HG03135 (cell line): ENCODE data around the gene C2orf81.
A peak's percentile ranks its signal among the peaks of the same experiment; 100 is the strongest.
"Not testable (repeated sequence)": the region's sequence is repeated elsewhere in the genome, so short reads cannot be mapped to it uniquely, and the experiment has no call there.

ENCODE experiments used
- ATAC-seq: cut with Tn5 transposase; IDR thresholded peaks from one replicate; pipeline ENCODE4 v1.9.1; 2021; ENCODE audit warnings: mild to moderate bottlenecking, moderate library complexity; ENCODE audit not compliant: unreplicated experiment

C2orf81 gene

DNA sequence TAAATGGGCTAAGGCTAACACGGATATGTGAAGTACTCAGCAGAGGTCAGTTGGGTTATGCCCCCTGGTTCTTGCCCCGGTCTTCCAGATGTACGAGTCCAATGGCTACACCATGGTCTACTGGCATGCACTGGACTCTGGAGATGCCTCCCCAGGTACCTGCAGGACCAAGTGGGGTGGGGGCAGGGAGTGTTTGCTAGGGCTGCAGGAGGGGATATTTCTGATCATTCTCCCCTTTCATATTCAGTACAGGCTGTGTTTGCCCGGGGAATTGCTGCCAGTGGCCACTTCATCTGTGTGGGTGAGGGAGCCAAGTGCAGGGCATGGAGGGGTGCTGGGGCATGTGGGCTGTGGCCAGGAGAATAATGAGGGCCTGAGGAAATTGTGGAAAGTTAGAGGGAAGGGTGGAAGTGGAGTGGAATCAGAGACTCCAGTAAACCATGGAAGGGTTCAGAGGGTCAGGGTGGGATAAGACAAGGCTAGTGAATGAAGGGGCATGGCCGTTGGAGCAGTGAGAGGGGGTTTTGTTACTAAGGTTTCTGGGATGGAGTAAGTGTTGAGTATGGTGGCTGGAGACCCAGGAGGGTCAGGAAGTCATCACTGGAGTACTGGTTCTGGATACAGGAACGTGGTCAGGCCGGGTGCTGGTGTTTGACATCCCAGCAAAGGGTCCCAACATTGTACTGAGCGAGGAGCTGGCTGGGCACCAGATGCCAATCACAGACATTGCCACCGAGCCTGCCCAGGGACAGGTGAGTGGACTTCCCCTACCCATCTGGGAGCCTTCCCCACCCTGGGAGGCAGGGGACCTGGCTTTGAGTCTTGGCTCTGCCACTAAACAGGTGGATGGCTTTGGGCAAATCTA, 2.0 kb upstream of the C2orf81 start:
- no peak for ATAC-seq

DNA sequence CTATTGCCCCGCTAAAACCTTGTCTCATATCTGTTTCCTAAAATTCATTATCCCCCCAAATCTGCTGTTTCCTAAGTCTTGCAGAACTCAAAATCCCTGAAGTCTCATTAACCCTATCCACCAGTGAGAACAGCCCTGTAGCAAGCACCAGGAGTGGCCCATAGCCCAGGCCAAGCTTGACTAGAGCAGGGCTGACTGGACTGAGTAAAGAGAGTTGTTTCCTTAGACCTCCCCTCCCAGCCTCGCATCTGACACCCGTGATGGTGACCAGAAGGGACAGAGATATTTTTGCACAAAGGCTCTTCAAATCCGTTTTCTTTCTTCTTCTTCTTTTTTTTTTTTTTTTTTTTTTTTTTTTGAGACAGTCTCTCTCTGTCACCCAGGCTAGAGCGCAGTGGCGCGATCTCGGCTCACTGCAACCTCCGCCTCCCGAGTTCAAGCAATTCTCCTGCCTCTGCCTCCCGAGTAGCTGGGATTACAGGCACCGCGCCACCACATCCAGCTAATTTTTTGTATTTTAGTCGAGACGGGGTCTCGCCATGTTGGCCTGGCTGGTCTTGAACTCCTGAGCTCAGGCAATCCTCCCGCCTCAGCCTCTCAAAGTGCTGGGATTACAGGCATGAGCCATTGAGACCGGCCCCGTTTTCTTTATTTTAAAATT, 846 bp downstream of the C2orf81 start:
- not testable (repeated sequence) for ATAC-seq

DNA sequence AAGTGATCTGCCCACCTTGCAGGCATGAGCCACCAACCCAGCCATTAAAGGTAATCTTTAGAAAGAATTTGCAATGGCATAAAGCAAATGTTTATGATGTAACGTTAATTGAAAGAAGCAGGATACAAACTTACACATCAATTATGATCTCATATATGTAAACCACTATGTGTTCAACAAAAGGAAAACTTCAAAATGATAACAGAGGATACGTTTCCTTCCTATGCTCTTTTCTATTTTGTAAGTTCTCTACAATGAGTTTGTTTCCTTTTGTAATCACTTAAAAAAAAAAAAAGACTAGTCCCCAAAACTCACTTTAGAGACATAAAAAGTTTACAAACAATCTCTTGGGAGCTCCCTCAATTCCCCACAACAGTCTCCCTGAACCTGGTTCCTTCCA, 1.4 kb downstream of the C2orf81 start:
- no peak for ATAC-seq

DNA sequence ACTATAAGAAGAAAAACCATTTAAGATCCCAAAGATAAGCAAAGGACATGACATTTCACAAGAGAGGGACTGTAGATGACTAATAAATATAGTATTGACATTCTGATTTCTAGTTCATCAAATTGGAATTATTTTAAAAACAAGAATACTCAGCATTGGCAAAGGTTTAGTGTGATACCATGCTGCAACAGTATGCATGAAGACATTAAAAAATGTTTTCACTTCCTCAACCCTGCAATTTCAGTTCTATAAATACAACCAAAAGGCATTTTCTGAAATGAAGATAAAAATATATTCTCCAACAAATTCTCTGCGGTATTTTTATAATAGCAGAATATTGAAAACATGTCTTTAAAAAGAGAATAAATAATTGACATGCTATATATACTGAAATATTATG, 2.1 kb downstream of the C2orf81 start:
- ATAC-seq: no peak

DNA sequence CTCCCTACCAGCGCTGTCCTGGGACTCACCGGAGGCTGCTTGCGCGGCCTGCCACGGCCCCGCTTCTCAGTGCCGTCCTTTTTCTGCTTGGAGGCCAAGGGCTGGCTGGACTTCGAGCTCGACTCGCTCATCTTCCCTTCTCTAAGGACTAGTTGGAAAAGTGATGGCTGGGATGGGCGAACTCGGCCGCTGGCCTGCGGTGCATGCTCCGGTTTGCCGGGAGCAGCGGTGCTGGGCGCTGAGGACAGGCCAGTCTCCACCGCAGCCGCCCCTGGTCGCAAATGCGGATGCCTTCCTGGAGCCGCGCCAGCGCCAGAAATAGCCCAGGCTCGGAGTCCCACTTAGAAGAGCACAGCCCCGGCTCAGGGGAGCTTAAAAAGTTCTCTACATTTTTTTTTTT, 3.1 kb downstream of the C2orf81 start:
- no peak for ATAC-seq

DNA sequence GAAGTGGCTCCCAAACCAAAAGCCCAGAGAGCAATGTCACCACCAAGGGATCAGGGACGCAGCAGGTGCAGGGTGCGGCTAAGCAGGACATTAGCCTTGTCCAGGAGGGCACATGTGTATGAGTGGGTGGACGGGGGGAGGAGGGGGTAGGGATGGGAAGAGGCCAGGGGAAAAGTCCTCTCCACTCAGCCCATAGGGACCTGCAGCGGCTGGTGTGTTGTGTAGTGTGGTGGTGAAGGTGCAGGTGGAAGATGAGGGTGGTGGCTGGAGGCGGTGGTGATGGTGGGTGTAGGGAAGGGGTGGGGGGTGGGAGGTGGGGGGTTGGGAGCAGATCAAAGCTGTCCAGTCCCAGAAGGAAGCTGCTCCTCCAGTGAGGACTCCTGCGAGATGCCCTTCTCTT, 3.7 kb downstream of the C2orf81 start:
- ATAC-seq: no peak

DNA sequence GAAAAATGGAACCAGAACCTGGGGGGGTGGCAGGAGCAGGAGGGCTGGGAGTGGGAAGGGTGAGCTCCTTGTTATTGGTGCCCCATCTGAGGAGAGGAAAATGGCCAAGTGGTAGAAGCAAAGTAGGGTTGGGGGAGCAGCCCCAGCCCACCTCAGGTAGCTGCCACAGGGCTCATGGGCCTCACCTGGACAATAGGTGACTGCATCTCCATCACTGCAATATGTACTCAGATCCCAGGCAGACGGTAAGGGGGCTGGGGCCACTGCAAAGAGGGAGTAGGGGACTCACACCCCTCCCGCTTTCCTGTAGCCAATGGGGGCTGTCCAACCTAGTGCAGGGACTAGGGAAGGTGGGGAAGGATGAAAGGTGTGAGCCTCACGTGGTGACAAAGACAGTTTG, 4.2 kb downstream of the C2orf81 start:
- no peak for ATAC-seq

DNA sequence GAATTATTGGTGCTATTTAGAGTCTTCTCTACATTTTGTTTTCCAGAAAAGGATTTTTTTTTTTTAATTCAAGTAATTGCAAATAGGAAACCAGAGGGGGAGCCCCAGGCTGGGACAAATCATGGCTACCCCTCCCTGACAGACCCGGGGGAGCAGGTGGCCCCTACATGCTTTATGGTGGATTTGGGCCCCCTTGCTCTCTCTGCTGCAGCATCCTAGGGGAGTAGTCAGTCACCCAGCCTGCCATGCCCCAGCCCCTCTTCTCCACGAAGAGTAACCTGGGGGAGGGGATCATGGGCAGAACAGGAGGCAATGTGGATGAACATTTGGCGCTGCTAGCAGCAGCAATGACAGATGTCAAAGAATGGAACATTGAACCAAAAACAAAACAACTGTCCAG, 4.6 kb downstream of the C2orf81 start:
- ATAC-seq: no peak

DNA sequence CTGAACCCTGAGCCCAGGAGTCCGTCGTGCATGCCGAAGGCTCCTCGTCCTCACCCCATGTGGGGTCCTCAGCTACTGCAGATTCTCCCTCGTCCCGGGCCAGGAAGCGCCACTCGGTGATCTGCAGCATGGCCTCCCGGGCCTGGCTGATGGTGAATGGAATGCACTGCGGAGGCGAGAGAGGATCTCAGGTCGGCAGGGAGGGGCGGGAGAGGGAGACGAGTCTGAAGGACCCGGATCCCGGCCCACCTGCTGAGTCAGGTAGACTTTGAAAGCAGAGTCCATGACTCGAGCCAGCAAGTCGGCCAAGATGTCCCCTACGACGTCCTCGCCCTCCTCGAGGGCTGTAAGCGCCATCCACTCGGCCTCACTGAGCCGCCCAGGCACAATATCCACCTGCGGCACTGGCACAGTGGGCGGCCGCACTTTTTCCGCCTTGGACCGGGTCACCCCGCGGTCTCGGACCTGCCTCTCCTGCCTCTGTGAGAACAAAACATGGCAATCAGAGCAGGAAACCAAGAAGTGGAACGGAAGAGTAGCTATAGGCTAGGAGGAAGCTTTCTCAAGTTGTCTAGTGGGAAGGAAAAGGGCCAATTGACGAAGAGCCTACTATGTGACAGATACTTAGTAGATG, 5.5 kb downstream of the C2orf81 start:
- ATAC-seq: no peak

DNA sequence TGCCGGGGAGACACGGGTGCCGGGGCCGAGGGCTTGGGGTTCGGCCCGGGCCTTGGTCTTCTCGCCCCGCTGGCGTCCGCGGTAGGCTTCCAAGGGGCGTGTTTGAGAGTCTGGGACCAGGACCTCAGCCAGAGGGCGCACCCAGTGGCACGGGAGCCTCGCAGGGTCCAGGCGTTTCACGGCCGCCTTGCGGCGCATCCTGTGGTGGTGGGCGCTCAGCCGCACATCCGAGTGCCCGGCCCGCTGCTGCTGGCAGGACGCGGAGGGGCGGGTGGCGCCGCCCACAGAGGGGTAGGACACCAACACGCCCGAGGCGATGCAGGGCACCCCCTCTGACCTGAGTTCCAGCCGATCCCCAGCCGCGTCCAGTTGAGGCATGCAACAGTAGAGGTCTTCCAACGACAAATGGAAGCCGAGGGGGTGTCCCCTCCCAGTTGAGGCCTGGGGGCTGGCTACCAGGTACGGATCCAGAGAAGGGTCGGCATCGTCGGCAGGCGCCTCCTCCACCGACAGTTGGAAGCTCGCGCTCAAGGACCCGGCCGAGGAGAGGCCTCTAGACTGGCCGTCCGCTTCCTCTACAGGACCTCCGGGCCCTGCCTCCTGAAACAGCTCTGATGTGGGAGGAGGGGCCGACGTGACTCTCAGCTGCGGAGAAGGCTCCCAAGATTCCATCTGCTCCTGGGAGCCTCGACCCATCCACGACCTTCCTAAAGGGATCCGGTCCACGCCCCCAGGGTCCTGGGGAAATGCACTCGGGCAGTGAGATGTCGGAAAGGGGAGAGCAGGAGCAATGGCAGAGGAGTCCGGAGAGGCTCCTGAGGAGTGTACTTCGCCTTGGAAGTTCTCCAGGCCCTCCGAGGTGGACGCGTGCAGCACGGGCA, 6.3 kb downstream of the C2orf81 start:
- no peak for ATAC-seq

DNA sequence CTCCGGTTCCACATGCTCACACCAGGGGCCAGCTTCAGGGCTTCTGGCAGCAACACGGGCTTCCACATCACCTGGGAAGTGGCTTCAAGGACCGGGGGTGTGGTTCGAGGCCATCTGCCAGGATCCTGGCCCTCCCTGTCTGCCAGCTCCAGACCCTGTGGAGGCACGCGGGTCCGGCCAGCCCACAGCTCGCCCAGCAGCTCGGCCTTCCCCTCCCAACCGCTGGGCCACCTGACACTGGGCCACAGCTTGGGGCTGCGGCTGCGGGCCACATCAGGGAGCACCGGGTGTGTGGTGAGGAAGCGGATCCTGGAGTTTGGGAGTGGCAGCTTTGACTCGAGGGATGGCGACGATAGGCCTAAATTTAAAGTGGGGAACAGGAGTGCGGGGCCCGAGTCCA, 7.0 kb downstream of the C2orf81 start:
- no peak for ATAC-seq

DNA sequence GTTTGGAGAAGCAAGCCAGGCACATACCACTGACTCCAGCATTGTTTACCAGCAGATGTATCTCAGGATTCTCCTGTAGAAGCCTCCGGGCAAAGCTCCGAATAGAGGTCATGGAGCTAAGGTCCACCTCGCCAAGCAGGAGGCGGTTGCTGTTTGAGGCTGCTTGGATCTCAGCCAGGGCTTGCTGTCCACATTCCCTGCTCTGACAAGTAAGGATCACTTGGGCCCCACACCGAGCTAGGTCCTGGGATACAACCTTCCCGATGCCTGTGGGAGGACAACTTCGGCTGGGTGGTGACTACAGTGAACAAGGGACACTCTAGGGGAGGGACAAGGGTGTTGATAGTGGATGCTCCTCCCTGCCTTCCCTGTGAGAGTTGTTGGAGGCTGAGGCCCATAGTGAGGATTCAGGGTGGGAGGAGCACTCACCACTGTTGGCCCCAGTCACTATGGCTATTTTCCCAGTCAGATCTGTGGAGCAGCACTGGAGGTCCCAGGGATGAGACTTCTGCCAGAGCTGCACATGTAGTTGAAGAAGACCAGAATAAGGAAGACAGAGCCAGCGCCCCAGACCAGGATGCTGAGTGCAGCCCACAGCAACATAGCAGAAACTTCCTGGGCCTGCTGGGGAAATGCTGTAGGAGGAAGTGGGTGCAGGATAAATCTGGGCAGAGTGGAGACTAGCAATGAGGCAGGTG, 8.3 kb downstream of the C2orf81 start:
- ATAC-seq: no peak

DNA sequence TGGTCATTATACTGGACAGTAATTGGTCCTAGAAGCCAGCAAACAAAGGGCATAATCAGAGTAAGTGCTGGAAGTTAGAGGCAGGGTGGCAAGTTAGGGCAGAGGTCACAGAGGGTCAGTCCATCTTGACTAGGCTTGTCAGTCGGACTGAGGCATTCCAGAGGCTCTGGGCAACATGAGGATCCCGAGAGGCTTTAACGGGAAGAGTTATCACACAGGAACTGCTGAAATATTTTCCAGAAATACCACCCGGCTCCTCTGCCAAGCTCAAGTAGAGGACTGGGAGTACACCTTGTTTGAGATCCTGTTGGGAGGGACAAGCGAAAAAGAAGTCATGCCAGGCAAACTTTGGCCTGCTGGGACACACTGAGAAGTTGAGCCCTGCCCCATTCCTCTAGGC, 13.7 kb downstream of the C2orf81 start:
- ATAC-seq: no peak

DNA sequence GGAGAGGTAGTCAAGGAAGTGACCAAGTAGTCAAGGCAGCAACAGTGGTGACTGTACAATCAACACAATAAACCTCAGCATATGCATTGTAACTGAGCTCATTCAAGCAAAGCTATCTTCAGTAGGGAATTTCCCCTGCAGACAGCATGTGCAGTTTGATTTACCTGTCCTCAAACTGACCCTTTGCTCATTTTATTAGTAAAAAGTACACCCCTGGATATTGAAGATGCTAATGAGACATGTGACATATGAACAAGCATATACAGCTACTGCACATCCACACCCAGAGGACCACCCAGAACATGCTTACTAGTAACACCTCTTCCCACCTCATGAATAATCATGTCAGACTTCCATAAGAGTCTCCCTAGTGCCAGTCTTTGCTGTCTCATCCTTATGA, 15.4 kb downstream of the C2orf81 start:
- ATAC-seq: peak; percentile 60

DNA sequence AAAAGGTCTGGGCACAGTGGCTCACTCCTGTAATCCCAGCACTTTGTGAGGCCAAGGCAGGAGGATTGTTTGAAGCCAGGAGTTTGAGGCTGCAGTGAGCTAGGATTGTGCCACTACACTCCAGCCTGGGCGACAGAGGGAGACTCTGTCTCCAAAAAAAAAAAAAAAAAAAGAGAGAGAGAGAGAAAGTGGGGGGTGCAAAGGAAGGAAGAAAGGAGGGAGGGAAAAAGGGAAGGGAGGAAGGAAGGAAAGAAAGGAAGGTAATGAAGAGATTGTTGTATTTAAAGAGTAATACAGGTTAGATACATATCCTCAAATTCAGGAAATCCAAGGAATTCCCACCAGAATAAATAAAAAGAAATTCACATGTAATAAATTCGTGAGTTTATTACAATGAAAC, 19.5 kb downstream of the C2orf81 start:
- ATAC-seq: no peak

DNA sequence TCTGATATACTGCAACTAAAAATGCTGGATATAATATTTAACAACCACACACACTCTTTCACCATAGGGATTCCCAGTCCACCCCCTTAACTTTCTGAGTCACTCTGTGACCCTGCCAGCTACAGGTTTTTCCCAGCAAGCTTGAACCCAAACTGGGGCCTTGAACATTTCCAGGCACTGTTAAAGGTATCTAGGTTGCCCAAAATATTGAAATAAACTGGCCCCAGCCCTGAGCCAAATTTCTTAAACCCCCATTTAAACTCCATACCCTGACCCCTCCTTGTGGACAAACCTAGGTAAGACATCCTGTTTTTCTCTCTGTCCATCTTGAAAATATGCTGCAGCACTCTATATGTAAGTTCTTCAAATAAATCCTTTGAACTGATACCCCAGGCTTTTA, 21.6 kb downstream of the C2orf81 start:
- no peak for ATAC-seq

DNA sequence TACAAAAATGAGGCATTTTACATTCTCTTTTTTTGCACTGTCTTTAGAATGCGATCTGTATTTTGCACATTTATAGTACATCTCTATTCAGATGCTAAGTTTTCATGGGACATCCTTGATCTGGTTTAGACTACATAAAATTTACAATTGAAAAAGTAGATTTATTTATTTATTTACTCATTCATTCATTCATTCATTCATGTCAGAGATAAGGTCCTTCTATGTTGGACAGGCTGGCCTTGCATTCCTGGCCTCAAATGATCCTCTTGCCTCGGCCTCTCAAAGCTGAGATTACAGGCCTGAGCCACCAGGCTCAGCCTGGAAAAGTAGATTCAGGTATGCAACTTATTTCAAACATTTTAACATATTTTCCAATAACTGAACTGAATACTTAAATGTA, 25.3 kb downstream of the C2orf81 start:
- ATAC-seq: no peak

DNA sequence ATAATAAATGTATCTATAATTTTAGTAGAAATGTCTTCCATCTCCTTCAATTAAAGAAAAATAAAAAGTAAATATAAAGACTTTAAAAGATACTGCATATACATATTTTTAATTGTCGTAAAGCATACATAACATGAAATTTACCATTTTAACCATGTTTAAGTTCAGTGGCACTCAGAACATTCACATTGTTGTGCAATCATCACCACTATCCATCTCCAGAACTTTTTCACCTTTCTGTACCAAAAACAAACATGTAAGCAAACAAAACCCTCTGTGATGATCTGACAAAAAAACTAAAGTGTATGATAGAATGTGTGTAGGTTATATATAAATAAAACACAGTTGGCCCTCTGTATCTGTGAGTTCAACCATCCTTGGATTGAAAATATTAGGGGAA, 27.9 kb downstream of the C2orf81 start:
- no peak for ATAC-seq

DNA sequence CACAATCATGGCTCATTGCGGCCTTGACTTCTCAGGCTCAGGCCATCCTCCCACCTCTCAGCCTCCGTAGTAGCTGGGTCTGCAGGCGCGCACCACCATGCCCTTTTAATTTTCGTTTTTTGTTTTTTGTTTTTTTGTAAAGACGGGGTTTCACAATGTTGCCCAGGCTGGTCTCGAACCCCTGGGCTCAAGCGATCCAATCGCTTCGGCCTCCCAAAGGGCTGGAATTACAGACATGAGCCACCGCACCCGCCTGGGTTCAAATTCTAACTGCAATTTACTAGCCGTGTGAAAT, 29.0 kb downstream of the C2orf81 start:
- ATAC-seq: no peak

DNA sequence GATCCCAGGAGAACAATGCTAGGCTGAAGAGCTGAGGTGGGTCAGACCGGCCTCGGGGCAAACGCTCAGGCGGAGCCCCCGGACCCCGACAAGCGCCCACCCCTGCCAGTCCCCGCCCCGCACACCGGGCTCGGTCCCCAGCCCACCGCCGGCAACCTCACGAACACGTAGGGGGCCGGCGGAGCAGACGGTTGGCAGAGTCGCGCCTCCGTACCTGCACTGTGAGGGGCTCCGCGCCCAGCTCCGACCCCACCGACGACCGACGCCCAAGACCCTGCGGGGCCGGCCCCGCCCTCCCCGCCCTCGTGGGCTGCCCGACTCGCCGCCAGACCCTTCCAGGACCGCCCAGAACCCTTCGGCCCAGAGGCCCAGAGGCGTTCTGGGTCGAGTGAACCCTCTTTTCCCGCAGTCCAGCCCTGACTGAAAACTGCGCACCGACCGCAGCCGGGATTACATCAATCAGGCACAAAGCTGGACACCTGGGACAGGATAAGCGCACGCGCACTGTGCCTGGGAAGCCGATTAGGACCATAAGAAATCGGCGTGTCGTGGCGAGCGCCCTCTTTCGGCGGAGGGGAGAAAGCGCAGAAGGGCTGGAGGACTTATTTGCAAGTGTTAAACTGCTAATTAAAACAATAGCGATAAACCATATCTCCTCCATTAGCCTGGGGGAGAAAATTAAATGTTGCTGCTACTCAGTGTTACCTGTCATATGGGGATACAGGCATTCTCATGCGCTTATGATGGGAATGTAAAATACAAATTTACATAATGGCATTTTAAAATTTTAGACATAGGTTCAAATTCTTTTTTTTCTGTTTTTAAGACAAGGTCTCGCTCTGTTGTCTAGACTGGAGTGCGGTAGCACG, 29.6 kb downstream of the C2orf81 start:
- peak; percentile 70 for ATAC-seq
